HG03060 (cell line): ENCODE data around the gene PTPRM.

Source experiments
- ATAC-seq: cut with Tn5 transposase; IDR thresholded peaks from one replicate; pipeline ENCODE4 v1.9.1; 2021; ENCODE audit warnings: low read depth, moderate number of reproducible peaks; ENCODE audit not compliant: unreplicated experiment

Gene PTPRM

GRCh38 chr18:8361941-8362471 is 794.9 kb downstream of the PTPRM start:
- no peak for ATAC-seq

- no peak for ATAC-seq
Observed at GRCh38 chr18:8362863-8363262, 795.7 kb downstream of the PTPRM start.

- ATAC-seq, result no peak
Observed at GRCh38 chr18:8364385-8364784, 797.3 kb downstream of the PTPRM start.

- no peak for ATAC-seq
Observed at GRCh38 chr18:8365006-8365405, 797.9 kb downstream of the PTPRM start.

DNA sequence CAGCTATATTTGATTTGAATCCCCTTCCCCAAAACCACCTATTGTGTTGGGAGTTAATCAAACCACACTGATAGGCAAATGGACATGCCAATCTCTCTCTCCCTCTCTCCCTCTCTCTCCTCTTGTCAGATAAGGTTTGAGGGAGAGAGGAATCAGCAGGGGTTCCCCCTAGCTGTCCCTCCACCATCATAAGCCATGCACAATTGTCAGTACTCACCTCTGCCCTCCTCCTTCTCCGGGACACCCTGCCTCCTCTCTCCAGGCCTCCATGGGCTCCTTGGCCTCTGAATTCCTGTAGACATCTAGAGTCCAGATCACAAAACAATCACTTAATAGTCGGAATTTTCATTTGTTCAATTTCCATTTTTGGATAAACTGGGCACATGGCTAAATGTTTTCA is 798.4 kb downstream of the PTPRM start:
- no peak for ATAC-seq

- ATAC-seq, result no peak
Observed at GRCh38 chr18:8366070-8366469, 799.0 kb downstream of the PTPRM start.

- no peak for ATAC-seq
Observed at GRCh38 chr18:8366656-8367055, 799.5 kb downstream of the PTPRM start.

GRCh38 chr18:8367217-8367988 is 800.3 kb downstream of the PTPRM start:
- ATAC-seq, result no peak

DNA sequence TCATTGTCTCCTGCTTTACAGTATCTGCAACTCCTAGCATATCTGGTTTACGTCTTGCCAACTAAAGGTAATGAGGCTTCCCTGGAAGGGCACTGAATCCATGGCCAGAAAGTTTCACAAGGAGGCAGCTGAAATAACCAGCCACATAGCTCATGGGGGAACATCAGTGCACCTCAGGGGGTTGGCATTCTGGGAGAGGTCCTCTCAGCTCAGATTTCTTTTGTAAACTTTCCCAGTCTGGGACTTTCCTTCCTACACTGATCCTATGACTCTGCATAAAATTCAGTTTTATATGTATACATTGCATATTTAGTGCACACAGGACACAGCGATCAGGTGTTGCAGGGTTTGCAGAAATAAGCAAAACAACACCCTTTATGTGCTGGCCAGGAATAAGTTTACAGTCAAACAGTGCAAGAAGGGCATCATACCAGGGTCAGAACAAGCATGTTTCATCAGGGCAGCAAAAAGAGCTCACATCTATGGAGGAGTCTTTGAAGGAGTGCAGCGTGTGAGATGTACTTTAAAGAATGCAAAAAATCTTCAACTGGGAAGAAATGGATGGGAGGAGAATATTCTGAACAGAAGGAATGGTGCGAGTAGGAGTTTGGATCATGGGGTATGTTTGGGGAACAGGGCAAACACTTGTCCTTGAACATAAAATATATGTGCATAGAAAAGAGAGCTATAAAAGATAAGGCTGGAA is 801.5 kb downstream of the PTPRM start:
- no peak for ATAC-seq

DNA sequence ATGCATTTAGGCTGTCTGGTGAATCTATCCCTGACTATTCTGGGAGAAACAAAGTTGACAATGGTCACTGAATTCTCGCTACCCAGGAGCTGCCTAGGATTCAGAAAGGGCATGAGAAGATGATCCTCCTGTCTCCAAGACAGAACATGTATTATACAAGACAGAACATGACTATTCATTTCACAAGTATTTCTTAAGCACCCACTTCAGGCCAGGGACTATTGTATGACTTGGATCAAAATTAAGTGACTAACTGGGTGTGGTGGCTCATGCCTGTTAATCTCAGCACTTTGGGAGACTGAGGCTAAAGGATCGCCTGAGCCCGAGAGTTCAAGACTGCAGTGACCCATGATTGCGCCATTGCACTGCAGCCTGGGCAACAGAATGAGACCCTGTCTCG is 806.4 kb downstream of the PTPRM start:
- ATAC-seq, result no peak

- no peak for ATAC-seq
Observed at GRCh38 chr18:8374676-8375075, 807.6 kb downstream of the PTPRM start.

DNA sequence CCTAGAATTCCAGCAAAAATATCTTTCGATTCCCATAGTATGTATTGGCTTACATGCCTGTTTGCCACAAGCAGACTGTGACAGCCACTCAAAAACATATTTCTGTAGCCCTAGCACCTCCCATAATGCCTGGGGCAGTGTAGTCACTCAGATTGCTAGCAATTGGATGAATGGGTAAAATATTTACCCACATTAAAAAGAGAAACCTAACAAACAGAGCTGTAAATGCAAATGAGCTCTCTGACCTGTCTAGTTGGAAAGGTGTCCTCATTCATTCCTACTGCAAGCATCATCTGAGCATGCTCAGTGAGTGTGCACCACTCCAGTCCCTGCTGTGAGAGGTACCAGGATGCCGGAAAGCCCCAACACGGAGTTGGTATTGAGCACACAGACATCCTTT is 808.1 kb downstream of the PTPRM start:
- no peak for ATAC-seq

DNA sequence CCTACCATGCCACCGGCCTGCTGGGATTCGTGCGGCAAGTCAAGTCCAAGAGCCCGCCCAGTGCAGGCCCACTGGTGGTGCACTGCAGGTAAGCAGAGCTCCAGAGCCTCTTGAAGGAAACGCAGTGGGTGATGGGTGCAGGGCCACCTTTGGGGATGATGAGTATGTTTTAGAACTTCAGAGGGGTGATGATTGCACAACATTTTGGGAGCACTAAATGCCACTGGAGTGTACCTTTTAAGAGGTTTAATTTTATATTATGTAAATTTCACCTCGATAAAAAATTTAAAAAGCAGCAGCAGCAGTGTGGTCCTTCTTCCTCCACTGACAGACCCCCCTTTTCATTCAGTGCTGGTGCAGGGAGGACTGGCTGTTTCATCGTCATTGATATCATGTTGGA is 809.0 kb downstream of the PTPRM start:
- no peak for ATAC-seq

DNA sequence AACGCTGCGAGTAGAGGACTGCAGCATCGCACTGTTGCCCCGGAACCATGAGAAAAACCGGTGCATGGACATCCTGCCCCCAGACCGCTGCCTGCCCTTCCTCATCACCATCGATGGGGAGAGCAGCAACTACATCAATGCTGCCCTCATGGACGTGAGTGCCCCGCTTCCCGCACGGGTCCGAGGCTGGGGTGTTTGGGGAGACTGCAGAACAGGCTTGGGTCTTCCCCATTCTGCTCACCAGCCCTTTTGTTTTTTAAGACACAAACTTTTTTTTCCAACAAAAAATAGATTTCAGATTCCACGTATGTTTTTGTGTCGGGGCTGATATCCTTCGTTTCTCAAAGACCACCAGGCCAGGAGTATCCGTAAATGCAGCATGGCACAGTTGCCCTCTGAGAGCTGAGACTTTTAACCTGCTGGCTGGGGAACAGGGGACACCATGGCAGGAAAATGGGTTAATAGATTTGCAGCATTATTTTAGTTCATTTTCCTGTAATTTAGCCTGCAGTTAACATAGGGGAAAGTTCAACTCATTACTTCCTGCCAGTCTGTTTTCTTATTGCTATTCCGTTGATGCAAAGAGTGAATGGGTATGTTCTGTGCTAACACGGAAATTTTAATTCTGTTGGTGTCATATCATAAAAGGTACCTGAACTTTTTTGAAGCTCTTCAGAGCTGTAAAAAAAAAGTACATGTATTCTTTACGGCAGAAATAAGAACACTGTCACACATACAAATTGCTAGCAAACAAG is 812.2 kb downstream of the PTPRM start:
- no peak for ATAC-seq

DNA sequence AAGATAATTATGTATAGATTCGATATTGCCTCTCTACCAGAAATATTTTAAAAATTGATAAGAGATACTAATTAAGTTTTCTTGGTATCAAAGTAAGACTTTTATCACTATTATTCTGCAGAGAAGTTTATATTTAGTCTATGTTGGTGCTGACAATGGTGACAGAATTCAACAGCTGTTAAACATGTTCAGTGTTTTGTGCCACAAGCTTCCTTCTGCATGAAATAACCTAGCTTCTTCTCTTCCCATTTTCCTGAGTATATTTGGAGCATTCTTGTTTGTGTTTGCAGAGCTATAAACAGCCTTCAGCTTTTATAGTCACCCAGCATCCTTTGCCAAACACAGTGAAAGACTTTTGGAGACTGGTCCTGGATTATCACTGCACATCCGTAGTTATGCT is 812.9 kb downstream of the PTPRM start:
- no peak for ATAC-seq

GRCh38 chr18:8380926-8381325 is 813.8 kb downstream of the PTPRM start:
- ATAC-seq, result no peak

DNA sequence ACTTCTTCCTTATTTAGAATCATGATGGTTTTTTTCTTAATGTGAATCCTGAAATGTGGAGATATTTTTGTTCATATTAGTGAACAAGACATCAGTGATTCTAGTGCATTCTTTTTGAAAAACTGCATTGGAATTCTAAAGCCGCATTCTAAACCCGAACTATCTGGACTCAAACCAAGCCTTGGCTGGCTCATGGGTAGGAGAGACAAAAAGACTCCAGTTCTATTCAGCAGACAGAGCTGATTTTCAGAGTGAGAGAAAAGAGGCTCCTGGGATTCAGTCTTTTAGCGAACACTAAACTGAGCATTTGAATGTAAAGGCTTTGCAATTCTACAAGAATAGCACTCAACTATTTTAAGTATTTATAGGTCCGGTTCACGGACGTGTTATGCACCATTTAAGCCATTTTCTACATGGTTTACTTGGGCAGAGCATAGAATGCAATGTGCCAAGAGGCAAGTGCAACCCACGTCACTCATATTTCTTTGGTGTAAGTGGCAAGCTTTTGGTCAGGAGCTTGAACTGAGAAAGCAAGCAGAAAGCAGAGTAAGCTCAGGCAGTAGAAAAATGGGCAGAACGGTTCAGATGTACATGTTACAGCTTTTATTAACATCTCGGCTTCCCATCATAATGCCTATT is 814.8 kb downstream of the PTPRM start:
- no peak for ATAC-seq

DNA sequence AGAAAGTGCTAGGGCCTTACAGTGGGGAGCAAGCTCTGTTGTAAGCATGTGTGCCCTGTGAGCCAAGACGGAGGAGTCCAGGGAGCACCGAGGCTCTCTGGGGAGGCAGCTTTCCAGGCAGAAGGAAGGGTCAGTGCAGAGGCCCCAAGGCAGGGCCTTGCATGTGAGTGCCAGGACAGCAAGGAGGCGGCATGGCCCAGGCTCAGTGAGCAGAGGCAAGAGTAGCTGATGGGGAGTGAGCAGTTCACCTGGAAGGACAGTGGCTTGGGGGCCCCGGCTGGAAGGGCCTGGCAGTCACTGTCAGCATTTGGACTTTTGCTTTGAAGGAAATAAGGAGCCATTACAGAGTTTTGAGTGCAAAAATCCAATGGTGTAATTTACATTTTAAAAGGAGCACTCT is 818.3 kb downstream of the PTPRM start:
- no peak for ATAC-seq

- no peak for ATAC-seq
Observed at GRCh38 chr18:8386669-8387380, 819.7 kb downstream of the PTPRM start.
